Prostate gland (tissue), 2 donors: ENCODE measurements around the gene MRPL1. TPM values are rescaled to one million over a fixed set of nuclear protein-coding genes. Genes with fewer than 3 reads are reported as not detected.

Source experiments
- DNase-seq: peaks from one replicate; pipeline ENCODE4 v3.0.0-alpha.2; 2019; ENCODE audit warnings: low spot score
- H3K27ac ChIP-seq, 2 donors: fragments of 200-600 bp; sonication (generic); 2 replicates each; pipeline ENCODE4 v1.5.1; 2017 to 2019
- H3K27me3 ChIP-seq: fragments of 200-600 bp; sonication (generic); replicated peaks from 2 replicates; pipeline ENCODE4 v1.5.1; 2019; ENCODE audit not compliant: insufficient read depth
- H3K36me3 ChIP-seq, 2 donors: fragments of 200-600 bp; sonication (generic); 1 replicate in 1 of 2; 2 replicates in 1 of 2; pipeline versions ENCODE4 v1.5.1 to v1.8.1; 2017 to 2019
- H3K4me1 ChIP-seq: fragments of 200-600 bp; sonication (generic); replicated peaks from 2 replicates; pipeline ENCODE4 v1.5.1; 2019
- H3K4me3 ChIP-seq, 2 donors: fragments of 200-600 bp; sonication (generic); 2 replicates each; pipeline ENCODE4 v1.5.1; 2017 to 2019
- H3K9me3 ChIP-seq: fragments of 200-600 bp; sonication (generic); 2 replicates; pipeline ENCODE4 v1.5.1; 2017
- POLR2A ChIP-seq: fragments of 450-650 bp; IDR thresholded peaks from one replicate; pipeline ENCODE4 v1.6.1; 2016; ENCODE audit warnings: antibody characterized with exemption, mild to moderate bottlenecking
- POLR2AphosphoS5 ChIP-seq: sonication (generic); formaldehyde crosslinking; IDR thresholded peaks from one replicate; pipeline ENCODE4 v1.6.1; 2017; ENCODE audit warnings: antibody characterized with exemption
- WGBS: methylation state at CpG from one replicate; pipeline ENCODE4 v1.1.5; 2018; 5-methylcytosine and 5-hydroxymethylcytosine counted together
- intact Hi-C: fragments of 100-400 bp; cut with DNase I; formaldehyde crosslinking; loops from one replicate; pipeline ENCODE4 v1.14.2; 2022
- total RNA-seq, 2 donors: library from RNA; depleted of rRNA; stranded (reverse); fragments of >200 nt; gene quantifications; one replicate each; pipeline ENCODE4 v1.1.0, GENCODE V29; 2016
- TF ChIP-seq, protein P1 (sequence below), 4 experiments: fragments of 200-600 bp in 2 of 4; fragments of 450-650 bp in 2 of 4; sonication (generic) in 2 of 4; IDR thresholded peaks; 1 replicate in 3 of 4; 2 replicates in 1 of 4; pipeline ENCODE4 v1.5.1; 2016 to 2019; ENCODE audit warnings: antibody characterized with exemption in 4 of 4, mild to moderate bottlenecking in 2 of 4, moderate library complexity in 2 of 4

The MRPL1 gene
- total RNA-seq, 2 donors from 2014 or later: 9.1 to 21.4 TPM

DNA sequence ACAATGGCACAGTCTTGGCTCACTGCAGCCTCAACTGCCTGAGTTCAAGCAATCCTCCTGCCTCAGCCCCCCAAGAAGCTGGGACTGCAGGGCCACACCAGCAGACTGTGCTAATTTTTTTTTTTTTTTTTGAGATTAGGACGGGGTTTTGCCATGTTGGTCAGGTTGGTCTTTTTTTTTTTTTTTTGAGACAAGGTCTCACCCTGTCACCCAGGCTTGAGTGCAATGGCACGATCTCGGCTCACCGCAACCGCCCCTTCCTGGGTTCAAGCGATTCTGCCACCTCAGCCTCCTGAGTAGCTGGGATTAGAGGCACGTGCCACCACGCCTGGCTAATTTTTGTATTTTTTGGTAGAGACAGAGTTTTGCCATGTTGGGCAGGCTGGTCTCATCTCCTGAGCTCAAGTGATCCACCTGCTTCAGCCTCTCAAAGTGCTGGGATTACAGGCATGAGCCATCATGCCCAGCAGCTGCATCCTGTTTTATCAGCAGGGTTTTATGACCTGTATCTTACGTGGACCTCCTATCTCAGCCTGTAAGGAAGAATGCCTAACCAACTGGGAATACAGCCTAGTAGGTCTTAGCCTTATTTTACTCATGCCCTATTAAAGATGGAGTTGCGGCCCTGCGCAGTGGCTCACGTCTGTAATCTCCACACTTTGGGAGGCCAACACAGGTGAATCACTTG lies 13.2 kb upstream of the MRPL1 start:
- no peaks in the 10 kb centered on the region for H3K4me1 ChIP-seq
- 88% methylated on average over 12 of the region's 12 CpGs for WGBS
- H3K27me3 ChIP-seq: no peaks in the 10 kb centered on the region
- TF ChIP-seq POLR2AphosphoS5: no peak
- TF ChIP-seq, protein P1, sequence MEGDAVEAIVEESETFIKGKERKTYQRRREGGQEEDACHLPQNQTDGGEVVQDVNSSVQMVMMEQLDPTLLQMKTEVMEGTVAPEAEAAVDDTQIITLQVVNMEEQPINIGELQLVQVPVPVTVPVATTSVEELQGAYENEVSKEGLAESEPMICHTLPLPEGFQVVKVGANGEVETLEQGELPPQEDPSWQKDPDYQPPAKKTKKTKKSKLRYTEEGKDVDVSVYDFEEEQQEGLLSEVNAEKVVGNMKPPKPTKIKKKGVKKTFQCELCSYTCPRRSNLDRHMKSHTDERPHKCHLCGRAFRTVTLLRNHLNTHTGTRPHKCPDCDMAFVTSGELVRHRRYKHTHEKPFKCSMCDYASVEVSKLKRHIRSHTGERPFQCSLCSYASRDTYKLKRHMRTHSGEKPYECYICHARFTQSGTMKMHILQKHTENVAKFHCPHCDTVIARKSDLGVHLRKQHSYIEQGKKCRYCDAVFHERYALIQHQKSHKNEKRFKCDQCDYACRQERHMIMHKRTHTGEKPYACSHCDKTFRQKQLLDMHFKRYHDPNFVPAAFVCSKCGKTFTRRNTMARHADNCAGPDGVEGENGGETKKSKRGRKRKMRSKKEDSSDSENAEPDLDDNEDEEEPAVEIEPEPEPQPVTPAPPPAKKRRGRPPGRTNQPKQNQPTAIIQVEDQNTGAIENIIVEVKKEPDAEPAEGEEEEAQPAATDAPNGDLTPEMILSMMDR (IDR thresholded peaks at IDR 0.05): no peak
- no peak for TF ChIP-seq POLR2A
- H3K9me3 ChIP-seq: no peaks in the 10 kb centered on the region
- H3K4me3 ChIP-seq: no peak overlapping the region
- intact Hi-C loops: no loop called here
- H3K27ac ChIP-seq: no peak overlapping the region
- no peaks in the 10 kb centered on the region for H3K36me3 ChIP-seq
- no peak for DNase-seq

DNA sequence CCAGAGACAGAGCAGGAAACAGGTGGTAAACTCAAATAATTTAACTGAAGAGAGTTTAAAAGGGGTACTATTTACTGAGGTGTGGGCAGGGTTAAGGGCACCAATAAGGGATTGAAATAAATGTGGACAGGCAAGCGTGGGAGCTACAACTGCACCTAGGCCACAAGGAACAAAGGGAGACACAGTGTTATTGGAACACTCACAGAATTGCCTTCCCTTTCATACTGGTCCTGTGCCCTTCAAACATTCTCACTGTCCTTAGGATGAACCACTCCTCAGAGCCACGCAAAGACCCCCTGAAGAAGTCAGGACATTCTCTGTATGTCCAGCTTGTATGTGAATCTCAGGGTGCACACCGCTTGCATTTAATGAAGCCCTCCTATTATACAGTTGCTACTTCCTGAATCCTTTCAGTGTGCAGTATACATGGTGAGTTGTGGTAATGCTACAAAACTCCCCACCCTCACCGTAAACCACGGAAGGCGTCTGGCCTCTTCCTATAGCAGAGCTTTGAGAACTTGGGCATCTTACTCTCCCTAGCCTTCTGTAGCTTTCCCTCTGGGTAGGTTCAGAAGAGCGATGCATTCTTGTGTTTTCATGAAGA lies 9.6 kb upstream of the MRPL1 start:
- H3K27ac ChIP-seq: no peak overlapping the region

DNA sequence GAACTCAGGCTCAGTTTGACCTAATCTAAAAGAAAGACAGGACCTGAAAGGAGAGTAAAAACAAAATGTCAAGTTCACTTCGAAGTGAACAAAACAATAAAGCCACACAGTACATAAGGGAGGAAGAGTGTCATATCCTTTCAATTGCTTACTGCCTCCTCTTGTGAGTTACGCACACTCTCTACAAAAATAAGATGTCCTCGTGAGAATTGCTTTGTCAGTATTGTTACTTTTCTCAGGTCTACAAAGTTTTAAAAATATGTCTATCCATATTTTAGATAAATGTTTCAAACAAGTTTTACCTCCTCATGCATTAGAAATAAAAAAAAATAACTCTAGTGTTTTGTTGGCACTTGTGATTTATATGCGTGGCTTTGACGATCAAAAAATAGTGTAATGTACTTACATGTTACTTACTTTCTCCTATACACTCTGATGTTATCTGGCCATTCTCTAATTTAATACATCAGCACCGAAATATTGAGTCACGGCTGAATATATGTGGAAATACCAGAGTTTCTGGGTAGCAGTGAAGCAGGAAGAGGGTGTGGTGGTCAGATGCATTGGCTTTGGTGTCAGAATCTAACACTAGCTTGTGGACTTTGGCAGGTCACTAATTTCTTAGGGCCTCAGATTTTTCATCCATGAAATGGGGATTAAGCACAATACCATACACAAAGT lies 8.1 kb upstream of the MRPL1 start:
- intact Hi-C loops: no loop called here
- H3K27ac ChIP-seq: no peak overlapping the region
- H3K9me3 ChIP-seq: no peaks in the 10 kb centered on the region
- no peak overlapping the region for H3K4me3 ChIP-seq
- no peaks in the 10 kb centered on the region for H3K4me1 ChIP-seq
- no peaks in the 10 kb centered on the region for H3K27me3 ChIP-seq
- WGBS: 64% methylated on average over 7 of the region's 7 CpGs
- no peak for DNase-seq
- H3K36me3 ChIP-seq: no peaks in the 10 kb centered on the region
- TF ChIP-seq POLR2A (no peak), POLR2AphosphoS5 (peak; percentile 10)
- TF ChIP-seq, protein P1 (IDR thresholded peaks at IDR 0.05): no peak

More for the DNA sequence above, 9.6 kb upstream of the MRPL1 start:
- Histone ChIP-seq H3K27me3 (no peaks in the 10 kb centered on the region), H3K4me3 (no peak overlapping the region), H3K9me3 (no peaks in the 10 kb centered on the region), H3K4me1 (no peaks in the 10 kb centered on the region), H3K36me3 (no peaks in the 10 kb centered on the region)
- TF ChIP-seq POLR2A (no peak), POLR2AphosphoS5 (peak; percentile 10)
- DNase-seq: no peak
- WGBS: 71% methylated on average over 7 of the region's 7 CpGs
- intact Hi-C loops: no loop called here

DNA sequence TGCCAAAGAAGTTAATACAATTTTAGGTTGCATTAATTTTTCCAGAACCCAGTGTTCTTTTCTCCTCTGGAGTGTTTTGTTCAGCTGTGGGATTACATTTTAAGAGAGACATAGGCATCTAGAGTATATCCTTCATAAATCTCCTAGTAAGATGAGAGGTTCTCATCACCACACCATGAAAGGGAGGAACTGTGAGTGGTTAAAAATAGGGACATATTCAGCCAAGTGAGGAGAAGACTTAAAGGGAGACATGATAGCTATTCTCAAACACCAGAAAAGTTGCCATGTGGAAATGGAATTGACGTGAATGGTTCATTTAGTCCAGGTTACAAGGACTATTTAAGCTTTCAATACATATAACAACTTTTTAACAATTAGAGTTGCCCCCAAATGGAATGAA lies 6.5 kb upstream of the MRPL1 start:
- Histone ChIP-seq H3K9me3 (no peaks in the 10 kb centered on the region), H3K36me3 (no peaks in the 10 kb centered on the region), H3K4me3 (no peak overlapping the region), H3K4me1 (no peaks in the 10 kb centered on the region), H3K27ac (no peak overlapping the region), H3K27me3 (no peaks in the 10 kb centered on the region)
- DNase-seq: no peak
- WGBS: 92% methylated on average over 1 of the region's 1 CpG
- intact Hi-C loops: no loop called here
- TF ChIP-seq POLR2A (no peak), POLR2AphosphoS5 (no peak)
- TF ChIP-seq, protein P1 (IDR thresholded peaks at IDR 0.05): no peak

DNA sequence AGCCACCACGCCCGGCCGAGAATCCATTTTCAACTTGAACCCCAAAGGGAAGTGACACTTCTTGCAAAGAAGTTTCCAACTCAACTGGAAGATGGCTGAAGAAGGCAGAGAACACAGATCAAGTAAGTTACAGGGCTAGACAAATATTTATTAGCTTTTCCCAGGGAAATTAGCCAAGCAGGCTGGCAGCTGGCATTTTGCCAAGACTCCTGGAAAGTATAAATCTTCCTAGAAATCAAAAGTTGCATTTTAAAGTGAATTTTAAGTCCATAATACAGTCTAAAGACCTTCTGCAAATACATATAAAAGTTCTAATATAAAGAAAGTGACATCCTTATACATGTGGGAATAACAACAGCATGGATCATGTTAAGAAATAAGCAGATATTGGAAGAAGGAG lies 3.4 kb upstream of the MRPL1 start:
- H3K4me3 ChIP-seq: no peak overlapping the region
- H3K36me3 ChIP-seq: no peaks in the 10 kb centered on the region
- H3K27ac ChIP-seq: no peak overlapping the region
- no peaks in the 10 kb centered on the region for H3K9me3 ChIP-seq
- TF ChIP-seq, protein P1 (IDR thresholded peaks at IDR 0.05): no peak
- TF ChIP-seq POLR2AphosphoS5: no peak
- TF ChIP-seq POLR2A: no peak
- no peaks in the 10 kb centered on the region for H3K4me1 ChIP-seq
- DNase-seq: no peak
- intact Hi-C loops: no loop called here
- H3K27me3 ChIP-seq: no peaks in the 10 kb centered on the region
- WGBS: 98% methylated on average over 3 of the region's 3 CpGs
